GM18909 (cell line): ENCODE data around the gene DHRS7.

Experiments
- ATAC-seq: cut with Tn5 transposase; IDR thresholded peaks from one replicate; pipeline ENCODE4 v1.9.1; 2021; ENCODE audit warnings: mild to moderate bottlenecking; ENCODE audit not compliant: unreplicated experiment, poor library complexity

DHRS7 gene

DNA sequence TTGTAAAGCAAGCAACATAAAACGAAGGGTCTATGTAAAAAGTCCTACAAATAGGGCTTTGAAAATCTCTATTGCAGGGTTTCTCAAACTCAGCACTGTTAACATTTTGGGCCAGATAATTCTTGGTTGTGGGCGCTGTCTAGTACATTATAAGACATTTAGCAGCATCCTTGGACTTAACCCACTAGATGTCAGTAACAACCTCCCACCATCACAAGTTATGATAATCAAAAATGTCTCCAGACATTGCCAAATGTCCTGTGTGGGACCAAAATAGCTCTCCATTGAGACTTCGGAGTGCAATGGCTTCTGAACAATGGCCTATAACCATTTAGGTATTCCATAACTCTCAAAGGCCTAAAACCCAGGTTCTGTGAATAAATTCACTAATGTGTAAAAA is 22.9 kb upstream of the DHRS7 start:
- no peak for ATAC-seq

DNA sequence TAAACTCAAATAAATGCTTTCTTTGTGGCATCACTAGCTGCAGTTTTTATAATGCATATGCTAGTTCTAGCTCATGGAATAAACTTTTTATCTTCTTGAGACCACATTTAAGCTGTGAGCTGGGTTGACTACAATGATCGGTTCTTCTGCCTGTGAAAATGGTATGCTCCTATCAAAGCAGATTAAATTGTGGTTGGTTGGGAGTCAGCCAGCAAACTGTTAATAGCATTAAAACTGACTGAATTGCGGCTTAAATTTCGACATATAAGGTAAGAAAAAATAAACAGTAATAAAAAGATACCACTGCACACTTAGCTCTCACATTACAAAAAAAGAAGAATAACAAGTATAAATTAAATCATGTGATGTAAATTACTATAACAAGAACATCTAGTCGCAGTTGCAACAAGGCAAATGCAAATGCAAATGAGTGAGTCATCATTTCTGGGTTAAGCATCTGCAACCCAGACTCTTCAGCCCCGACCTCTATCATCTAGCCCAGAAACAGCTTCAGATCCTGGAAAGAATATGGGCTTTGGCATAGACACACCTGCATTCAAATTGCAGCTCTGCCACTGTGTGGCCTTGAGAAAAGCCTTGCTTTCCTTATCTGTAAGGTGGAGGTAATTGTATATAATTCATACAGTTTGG is 19.8 kb upstream of the DHRS7 start:
- no peak for ATAC-seq

DNA sequence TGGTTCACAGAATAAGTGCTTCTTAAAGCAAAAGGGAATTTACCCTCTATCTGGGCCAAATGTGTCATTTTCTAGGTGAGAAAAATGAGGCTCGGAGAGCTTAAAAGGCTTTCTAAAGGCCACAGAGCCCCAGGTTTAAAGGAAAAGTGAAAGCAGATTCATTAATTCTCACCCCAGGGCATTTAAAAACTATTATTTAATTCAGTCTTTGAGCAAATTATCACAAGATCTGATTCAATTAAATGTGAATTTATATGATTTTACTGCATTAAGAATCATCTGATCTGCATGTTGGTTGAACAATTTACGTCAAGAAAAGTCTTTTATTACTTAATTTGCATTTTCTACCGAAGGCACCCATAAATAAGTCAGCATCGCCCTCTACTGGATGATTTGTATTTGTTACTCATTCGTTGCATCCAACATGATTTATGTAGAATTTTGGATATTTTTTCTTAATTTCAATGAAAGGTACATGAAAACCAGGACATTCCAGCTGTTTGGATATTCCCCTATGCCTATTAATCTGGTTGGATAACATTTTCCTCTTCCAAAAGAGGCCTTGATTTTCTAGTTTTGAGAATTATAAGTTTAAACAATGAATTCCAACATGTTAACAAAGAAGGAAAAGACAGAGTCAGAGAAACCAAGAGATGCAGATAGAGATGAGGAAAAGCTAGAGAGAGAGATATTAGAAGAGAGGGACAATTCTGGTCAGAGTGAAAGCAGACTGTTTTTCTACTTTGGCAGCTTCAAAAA is 19.1 kb upstream of the DHRS7 start:
- peak; percentile 53 for ATAC-seq

DNA sequence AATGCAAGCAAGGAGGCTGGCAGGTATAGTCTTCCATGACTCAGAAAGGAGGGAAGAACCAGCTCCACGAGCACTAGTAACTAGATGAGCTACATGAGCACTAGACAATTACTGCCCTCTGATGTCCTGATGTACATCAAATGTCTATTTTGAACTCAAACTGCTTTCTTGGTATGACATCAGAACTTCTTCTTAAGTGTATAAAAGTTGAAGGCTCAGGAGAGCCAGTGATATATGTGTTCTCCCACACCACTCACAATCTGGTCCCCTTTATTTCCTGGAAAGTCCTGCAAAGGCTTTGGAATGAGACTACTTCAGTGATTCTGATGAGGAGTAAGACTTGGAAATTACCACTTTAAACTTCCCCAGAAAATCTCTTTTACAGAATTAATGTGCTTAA is 18.5 kb upstream of the DHRS7 start:
- peak; percentile 43 for ATAC-seq

DNA sequence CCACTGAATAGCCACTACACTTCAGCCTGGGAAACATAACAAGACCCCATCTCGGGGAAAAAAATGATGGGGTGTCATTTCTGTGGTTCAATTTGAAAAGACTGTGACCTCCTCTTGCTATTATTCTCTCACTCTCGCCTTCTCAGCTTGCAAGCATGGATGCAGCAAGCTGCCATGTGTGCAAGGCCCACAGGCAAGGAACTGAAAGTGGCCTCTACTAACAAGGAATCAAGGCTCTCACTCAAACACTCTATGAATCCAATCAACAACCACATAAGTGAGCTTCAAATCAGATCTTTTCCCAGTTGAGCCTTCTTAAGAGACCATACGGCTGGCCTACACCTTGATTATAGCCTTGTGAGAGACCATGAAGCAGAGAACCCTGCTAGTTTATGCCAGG is 17.9 kb upstream of the DHRS7 start:
- peak; percentile 40 for ATAC-seq

DNA sequence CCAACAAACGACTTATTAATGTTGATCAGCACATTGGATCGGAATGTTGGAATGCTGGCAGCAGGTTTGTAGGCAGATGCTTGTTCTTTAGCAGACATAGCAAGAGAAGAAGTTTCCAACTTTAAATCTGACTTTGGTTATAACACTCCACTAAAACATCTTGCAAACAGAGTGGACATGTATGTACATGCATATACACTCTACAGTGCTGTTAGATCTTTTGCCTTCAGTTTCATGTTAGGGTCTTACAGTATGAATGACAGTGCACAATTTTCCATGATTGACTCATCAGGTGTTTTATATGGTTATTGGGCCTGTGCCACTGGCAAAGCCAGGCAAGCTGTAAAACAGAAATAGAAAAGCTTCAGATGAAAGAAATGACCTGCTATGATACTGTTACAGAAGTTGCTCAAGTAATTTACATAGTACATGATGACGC is 14.3 kb upstream of the DHRS7 start:
- ATAC-seq: no peak

DNA sequence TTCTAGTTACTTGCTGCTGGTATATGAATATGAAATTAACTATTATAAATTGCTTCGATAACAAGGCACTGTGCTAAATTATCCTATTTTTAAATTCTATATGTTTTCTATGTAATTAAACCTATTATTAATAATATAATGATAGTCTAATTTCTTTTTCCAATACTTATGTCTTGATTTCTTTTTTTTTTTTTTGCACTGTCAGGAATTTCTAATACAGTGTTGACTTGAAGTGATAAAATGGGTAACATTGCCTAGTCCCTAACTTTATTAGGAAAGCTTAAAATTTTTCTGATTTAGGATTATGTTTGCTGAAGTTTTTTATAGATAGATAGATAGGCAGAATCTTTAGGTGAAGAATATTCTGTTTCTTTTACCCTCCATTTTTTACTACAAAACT is 13.6 kb upstream of the DHRS7 start:
- ATAC-seq: no peak

DNA sequence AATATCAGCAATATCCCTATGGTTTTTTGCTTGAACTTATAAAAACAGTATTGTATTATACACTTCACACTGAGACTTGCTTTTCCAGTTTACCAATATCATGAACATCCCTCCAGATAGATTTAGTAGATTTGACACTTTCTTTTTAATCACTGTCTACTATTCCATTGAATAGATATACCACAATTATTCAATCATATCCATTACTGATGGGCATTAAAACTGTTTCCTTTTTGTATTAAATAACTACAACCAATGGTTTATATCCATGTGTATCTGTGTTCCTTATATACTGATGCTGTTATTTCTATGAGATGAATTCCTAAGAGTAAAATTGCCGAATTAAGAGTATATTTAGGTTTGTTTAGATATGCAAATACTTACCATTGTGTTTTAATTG is 13.0 kb upstream of the DHRS7 start:
- ATAC-seq: no peak

DNA sequence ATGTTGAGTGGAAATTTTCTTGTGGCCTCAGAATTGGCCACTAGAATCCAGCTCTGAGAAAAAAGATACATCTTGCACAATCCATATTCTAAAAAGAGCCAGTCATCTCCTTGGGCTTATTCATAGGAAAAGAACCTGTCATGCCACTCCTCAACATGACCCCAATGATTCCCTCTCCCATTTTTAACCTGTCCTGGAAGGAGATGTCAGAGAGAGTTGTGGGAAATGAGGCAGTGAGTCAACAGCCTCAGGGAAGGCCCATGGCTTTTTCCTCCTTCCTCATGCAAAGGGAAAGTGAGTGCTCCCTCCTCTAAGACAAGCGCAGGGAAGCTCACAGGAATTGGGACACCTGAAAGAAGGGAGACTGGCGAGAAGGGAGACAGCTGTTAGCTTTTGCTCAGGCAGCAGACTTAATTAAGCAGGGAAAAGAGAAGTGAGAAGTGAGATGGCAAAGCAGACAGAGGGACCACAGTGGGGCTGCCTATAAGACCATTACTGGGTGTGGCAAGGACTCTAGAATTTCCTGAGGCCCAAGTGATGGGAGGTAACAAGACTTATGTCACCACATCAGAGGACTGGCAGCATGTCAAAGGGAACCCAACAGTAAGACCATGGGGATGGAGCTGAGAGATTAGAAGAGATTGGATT is 10.2 kb upstream of the DHRS7 start:
- ATAC-seq: no peak

DNA sequence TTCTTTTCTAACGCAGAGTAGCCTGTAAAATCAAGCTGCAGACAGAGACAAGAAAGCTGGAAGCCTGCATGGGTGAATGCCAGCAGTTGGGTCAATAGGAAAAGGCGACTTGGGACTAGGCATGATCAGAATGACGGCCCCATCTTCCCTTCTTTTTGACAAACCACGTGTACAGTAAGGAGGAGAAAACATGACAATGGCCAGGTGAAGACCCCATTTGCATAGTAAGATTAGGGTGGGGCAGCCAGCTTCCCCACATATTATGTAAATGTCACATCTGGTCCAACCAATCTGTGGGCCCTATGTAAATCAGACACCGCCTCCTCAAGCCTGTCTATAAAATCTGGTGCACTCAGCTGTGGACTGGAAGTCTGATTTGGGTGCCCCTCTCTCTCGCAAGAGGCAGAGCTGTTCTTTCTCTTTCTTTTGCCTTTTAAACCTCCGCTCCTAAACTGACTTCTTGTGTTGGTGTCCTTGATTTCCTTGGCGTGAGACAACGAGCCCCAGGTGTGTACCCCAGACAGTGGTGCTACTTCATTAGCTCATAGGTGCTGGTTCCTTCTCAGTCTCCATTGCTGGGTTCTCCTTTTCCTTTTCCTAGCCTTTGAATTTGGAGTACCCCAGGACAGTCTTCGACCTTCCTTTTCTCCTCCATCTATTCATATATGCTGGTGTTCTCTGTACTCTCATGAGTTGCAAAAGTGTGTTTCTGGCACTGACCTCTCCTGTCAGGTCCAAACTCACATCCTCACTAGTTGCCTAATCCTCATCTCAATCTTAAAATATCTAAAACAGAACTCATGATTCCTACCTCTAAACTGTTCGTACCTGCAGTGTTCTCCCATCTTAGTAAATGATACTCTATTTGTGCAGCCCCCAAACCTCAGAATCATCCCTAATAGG is 9.4 kb upstream of the DHRS7 start:
- ATAC-seq: no peak

DNA sequence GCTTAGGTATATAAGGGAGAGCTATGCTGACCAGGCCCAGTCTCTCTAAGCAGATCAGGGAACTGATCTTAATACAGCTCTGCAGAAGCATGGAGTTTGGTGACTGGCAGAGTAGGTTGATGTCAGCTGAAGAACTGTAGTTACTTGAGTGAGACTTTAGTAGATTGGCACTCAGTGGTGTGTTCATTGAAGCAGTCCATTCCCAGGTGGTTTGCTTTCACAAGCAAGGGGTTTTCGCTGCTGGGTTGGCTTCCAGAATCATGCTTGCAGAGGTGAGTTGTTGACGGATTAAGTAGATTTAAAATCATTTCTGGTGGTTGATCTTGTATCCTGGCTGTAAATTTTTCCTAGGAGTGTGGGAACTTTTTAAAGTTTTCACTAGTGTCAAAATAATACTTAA is 6.5 kb upstream of the DHRS7 start:
- no peak for ATAC-seq

DNA sequence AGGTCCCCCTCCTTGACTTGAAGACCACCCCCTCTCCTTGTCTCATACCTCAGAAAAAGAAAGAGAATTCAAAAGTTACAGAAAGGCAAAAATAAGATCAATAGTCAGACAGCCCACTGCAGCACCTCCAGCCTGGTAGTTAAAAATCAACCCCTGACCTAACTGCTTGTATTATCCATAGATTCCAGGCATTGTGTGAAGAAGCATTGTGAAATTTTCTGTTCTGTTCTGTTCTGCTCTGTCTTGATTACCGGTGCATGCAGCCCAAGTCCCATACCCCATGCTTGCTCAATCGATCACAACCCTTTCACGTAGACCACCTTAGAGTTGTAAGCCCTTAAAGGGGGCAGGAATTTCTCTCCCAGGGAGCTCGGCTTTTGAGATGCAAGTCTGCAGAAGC is 5.8 kb upstream of the DHRS7 start:
- no peak for ATAC-seq

DNA sequence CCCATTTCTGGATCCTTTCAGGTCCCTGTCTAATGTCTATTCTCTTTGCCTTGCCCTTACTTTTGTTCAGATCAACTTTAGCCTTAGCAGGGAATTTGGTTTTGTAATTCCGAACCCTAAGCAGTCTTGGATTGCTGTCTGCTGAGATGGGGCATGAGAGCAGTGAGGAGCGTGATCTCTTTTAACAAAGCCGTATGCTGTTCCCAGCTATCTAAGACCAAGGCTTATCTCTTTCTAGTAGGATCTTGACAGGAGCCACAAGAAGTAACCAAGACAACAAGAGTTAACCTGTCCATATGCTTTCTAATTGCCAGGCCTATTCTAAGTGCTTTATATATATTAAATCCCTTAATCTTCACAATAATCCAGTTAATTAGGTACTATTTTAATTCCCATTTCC is 4.5 kb upstream of the DHRS7 start:
- ATAC-seq: no peak

DNA sequence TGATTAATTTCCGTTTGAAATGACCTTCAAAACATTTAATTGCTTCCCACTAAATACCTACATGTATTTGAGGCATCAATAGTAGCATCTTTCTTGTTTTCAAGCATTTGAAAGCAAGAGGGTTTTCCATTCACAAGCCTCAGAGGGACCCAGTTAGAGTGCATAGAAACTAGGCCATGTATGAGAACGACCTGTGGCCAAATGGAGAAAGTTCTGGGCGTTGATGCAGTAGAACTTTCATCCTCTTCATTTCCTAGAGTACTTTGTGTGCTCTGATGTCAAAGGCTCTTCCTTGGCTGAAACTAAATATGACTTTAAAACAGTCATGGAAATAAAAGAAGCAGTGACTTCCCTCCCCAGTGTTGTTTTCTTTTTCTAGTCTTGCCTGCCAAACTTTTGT is 944 bp upstream of the DHRS7 start:
- no peak for ATAC-seq

DNA sequence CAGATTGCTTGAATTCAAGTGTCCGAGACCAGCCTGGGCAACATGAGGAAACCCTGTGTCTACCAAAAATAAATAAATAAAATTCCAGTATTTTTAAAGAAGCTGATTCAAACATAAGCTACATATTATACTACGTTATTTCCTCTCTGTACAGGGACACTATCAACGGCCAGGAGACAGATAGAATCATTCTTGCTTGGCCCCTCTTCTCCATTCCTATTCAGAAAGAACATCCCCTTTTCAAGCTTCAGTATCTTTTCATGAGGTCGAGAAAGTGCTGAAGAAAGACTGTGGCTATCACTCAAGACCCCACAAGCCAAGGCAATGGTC is 314 bp upstream of the DHRS7 start:
- ATAC-seq: peak; percentile 13

DNA sequence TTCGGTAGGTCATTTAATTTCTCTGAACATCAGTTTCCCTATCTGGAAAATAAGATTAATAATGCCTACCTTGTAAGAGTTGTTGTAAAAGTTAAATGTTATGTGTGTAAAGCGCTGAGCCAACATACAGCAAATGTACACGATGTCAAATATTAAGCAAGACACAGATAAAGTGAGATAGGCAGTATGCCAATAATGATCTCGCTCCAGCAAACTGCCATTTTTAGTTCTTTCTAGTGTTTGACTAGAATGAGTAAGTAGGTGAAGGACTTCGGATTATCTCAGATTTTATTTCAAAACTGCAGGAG is 840 bp downstream of the DHRS7 start:
- peak; percentile 7 for ATAC-seq

DNA sequence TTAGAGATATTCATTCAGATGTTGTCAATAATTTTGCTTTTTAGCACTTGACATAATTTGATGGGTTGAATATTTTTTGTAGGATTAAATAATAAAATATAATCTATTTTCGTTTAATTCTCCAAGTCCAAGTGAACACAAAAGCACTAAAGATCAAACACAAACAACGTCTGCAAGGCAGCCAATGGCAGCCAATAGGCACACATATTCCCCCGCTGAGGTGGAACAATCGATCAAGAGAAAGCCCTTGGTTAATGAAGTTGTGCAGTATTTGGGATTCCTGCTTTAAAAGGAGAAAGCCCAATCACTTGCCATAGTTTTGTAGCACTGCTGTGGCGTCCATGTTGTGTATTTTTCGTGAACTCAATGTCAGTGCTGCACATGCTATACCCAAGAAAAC is 1.5 kb downstream of the DHRS7 start:
- no peak for ATAC-seq

DNA sequence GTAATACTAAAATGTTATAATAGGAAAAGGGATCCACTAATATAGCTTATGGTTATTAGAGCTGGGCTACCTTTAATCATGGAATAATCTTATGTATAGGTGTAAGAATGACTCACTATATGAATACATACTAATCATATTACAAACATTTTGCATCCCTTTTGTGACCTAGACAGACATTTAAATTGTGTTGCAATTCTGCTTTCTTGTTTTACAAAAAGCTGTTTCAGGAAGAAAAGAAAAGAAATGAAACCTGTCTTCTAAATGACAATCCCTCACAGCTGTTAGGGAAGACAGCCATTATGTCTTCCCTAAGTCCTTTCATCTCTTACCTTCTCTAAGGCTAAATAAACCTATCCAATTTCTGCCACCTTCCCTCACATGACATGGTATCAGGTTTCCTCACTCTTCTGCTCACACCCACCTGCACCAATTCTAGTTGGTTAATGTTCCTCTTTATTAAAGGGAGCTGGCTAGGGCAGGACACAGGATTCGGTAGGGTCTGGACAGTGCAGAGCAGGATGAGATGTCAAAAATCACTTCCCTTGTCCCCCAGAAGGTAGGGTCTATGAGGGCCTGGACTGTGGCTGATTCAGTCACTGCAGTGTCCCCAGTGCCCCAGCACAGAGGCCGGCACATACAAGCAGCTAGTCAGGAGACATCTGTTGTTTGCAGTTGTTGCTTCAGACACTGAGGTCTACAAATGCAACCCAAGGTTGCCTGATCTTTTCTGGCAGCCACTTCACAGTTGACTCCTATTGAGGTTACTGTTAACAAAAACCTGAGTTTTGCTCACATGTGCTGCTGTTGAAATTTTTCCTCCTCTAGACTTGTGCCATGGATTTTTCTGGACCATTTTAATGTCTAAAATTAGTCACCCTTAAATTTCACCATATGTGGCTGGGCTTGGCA is 3.7 kb downstream of the DHRS7 start:
- no peak for ATAC-seq

DNA sequence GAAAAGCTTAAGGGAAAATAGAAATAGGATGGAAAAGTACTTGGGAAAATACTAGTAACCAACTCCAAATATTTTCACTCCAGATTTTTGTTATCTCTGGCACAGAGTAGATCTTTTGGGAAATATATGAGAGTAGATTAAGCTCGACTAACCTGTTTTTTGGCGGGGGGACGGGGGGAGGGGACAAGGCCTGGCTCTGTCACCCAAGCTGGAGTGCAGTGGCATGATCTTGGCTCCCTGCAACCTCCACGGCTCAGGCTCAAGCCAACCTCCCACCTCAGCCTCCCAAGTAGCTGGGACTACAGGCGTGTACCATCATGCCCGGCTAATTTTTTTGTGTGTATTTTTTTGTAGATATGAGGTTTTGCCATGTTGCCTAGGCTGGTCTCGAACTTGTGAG is 4.8 kb downstream of the DHRS7 start:
- no peak for ATAC-seq

DNA sequence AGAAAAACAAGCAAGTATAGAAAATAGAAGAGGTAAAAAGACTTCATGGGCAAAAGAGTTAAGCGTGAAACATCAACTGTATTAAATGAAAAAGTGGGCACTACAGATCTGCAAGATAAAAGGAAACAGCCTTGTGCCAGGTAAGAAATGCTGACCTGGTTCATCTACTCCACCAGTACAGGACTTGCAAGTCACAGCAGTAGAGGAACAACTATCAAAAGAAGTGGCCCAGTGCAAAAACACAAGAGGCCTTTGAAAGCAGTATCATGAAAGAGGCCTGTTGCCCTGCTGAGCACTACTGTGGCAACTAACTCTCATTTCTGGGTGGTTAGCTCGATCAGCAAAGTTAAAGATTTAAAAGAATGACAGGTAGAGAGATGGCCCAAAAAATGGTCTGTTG is 10.5 kb downstream of the DHRS7 start:
- ATAC-seq: no peak
